Peyer's patch (tissue), 4 donors: ENCODE results near the gene CNTN5. TPM values are rescaled to one million over a fixed set of nuclear protein-coding genes. Genes with fewer than 3 reads are reported as not detected.

Experiments used
- DNase-seq, 3 donors: peaks; one replicate each; pipeline ENCODE4 v3.0.0-alpha.2; 2017 to 2019
- H3K27ac ChIP-seq, 4 donors: fragments of 200-600 bp; sonication (generic); one replicate each; pipeline ENCODE4 v1.5.1; 2016 to 2019
- H3K27me3 ChIP-seq, 2 donors: fragments of 200-600 bp; sonication (generic); one replicate each; pipeline ENCODE4 v1.5.1; 2019
- H3K36me3 ChIP-seq, 3 donors: fragments of 200-600 bp; sonication (generic); one replicate each; pipeline ENCODE4 v1.5.1; 2016 to 2019
- H3K4me1 ChIP-seq, 4 donors: fragments of 200-600 bp; sonication (generic); one replicate each; pipeline ENCODE4 v1.5.1; 2016 to 2019
- H3K4me3 ChIP-seq, 4 donors: fragments of 200-600 bp; sonication (generic); 1 replicate in 3 of 4; 2 replicates in 1 of 4; pipeline ENCODE4 v1.5.1; 2016 to 2019; ENCODE audit warnings: mild to moderate bottlenecking in 1 of 4
- H3K9me3 ChIP-seq, 4 donors: fragments of 200-600 bp; sonication (generic); one replicate each; pipeline ENCODE4 v1.5.1; 2016 to 2019; ENCODE audit warnings: mild to moderate bottlenecking in 1 of 4
- POLR2A ChIP-seq, 2 donors: fragments of 450-650 bp; IDR thresholded peaks; one replicate each; pipeline ENCODE4 v1.5.1; 2017; ENCODE audit warnings: antibody characterized with exemption in 2 of 2, mild to moderate bottlenecking in 2 of 2, moderate library complexity in 2 of 2
- total RNA-seq, 4 donors: library from RNA; depleted of rRNA; stranded (reverse); fragments of >200 nt; gene quantifications; one replicate each; pipeline ENCODE4 v1.1.0, GENCODE V29; 2016
- TF ChIP-seq, protein P1 (sequence below), 6 experiments: fragments of 450-650 bp in 4 of 6; fragments of 200-600 bp in 2 of 6; sonication (generic) in 1 of 6; IDR thresholded peaks; one replicate each; pipeline ENCODE4 v1.5.1; 2017 to 2019; ENCODE audit warnings: antibody characterized with exemption in 6 of 6, mild to moderate bottlenecking in 3 of 6, moderate library complexity in 1 of 6

The CNTN5 gene
- total RNA-seq, 4 donors from 2014 or later = not detected

DNA sequence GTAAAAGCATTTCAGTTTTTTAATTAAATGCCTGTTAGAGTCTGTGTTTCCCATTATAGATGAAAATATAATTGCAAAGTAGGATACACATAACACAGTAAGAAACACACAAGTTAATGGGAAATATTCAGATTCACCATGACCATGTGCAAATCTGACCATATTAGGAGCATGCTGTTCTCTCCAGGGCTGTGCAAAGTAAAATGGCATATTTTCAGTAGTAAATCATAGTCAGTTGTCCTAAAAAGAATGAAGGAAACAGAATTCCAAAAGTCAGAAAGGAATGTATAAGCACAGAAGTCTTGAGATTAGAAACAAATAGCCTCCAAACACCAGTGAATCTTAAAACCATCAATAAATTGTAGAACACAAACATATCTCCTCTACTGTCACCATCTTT, 44.4 kb downstream of the CNTN5 start:
- H3K4me1 ChIP-seq = no peaks in the 10 kb centered on the region
- no peak overlapping the region for H3K4me3 ChIP-seq
- no peaks in the 10 kb centered on the region for H3K27me3 ChIP-seq
- TF ChIP-seq POLR2A (IDR thresholded peaks at IDR 0.05) = no peak
- TF ChIP-seq, protein P1, sequence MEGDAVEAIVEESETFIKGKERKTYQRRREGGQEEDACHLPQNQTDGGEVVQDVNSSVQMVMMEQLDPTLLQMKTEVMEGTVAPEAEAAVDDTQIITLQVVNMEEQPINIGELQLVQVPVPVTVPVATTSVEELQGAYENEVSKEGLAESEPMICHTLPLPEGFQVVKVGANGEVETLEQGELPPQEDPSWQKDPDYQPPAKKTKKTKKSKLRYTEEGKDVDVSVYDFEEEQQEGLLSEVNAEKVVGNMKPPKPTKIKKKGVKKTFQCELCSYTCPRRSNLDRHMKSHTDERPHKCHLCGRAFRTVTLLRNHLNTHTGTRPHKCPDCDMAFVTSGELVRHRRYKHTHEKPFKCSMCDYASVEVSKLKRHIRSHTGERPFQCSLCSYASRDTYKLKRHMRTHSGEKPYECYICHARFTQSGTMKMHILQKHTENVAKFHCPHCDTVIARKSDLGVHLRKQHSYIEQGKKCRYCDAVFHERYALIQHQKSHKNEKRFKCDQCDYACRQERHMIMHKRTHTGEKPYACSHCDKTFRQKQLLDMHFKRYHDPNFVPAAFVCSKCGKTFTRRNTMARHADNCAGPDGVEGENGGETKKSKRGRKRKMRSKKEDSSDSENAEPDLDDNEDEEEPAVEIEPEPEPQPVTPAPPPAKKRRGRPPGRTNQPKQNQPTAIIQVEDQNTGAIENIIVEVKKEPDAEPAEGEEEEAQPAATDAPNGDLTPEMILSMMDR (IDR thresholded peaks at IDR 0.05) = no peak
- H3K27ac ChIP-seq = no peak overlapping the region
- H3K36me3 ChIP-seq = no peaks in the 10 kb centered on the region
- no peaks in the 10 kb centered on the region for H3K9me3 ChIP-seq
- no peak for DNase-seq

DNA sequence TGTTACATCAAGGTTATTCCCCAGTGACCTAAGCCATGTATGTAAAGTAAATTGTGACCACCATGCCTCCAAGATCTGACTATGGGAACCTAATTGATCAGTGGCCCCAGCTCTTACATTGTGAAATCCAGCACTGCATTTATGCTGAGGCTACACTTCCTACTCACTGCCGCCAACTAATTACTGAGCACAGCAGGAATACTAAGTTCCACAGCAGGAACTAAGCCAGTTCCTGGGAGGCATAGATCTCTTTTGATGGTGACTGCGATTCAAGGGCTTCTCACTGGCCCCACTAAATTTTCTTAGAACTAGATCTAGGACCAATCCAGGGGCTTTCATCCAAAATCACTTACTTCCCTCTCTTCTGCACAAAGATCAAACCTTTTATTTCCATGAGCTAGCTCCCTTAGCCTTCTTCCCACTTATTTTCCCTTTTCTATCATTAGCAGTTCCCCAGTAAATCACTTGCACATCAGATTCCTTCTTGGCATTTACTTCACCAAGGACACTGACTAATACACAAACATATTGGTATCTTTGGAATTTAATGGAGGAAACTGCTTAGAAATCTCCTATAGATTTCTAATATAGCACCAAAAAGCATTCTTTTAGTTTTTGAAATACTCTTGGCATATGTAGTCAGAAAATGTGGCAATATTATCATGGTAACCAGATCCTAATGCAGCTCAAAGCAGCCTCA, 46.0 kb downstream of the CNTN5 start:
- Histone ChIP-seq H3K4me1 (no peaks in the 10 kb centered on the region), H3K27me3 (no peaks in the 10 kb centered on the region), H3K27ac (no peak overlapping the region), H3K4me3 (no peak overlapping the region), H3K36me3 (no peaks in the 10 kb centered on the region), H3K9me3 (no peaks in the 10 kb centered on the region)
- DNase-seq = no peak
- no peak for TF ChIP-seq POLR2A (IDR thresholded peaks at IDR 0.05)
- TF ChIP-seq, protein P1 (IDR thresholded peaks at IDR 0.05) = no peak

DNA sequence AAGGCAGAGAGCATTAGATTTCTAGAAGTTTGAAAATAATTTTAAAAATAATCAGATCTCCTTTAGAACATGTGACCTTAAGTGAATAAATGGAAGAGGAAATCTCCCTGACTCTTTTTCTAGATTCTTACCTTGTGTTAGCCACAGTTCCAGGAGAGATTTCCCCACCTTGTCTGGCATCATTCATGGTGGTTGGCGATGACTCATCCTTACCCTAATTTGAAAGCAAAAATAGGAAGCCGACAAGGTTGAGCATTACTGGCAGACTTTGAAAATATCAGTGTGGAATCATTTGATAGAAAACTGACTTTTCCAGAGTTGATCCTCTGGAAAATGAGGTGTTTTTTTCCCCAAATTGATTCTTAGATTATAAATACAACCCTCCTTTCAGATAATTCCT, 48.1 kb downstream of the CNTN5 start:
- Histone ChIP-seq H3K27ac (no peak overlapping the region), H3K4me1 (no peaks in the 10 kb centered on the region), H3K9me3 (no peaks in the 10 kb centered on the region), H3K36me3 (no peaks in the 10 kb centered on the region), H3K27me3 (no peaks in the 10 kb centered on the region), H3K4me3 (no peak overlapping the region)
- no peak for TF ChIP-seq POLR2A (IDR thresholded peaks at IDR 0.05)
- TF ChIP-seq, protein P1 (IDR thresholded peaks at IDR 0.05) = no peak
- no peak for DNase-seq

DNA sequence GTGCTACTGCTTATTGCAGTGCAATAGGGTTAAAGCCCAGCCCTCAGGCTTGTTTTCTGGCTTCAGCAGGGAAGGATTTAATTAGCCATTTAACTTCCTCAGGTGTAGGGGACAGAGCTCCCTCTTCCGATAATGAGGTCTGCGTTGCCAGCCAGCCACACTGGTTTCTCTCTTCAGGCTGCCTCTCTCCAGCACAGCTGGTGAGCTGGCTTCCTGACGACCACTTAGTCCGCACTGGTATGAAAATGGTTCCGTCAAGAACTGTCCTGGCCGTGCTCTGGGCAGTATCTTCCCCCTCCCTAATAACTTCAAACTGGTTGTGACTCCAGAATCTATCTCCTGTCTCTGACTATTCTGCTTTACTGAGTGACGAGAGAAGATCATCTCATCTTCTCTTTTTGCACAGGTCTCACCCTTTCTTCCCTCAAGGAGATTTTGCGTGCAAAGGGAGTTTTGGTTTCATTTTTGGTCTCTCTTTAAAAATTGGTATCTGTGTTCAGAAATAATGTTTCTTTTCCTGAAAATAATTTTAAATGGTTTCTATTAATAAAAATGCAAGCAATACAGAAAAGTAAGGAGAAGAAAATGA, 49.2 kb downstream of the CNTN5 start:
- TF ChIP-seq, protein P1 (IDR thresholded peaks at IDR 0.05) = no peak
- TF ChIP-seq POLR2A (IDR thresholded peaks at IDR 0.05) = no peak
- DNase-seq = no peak
- H3K4me3 ChIP-seq = peak overlapping the region in 3 of 4 donors; percentile 22 to 50 (median 40)

DNA sequence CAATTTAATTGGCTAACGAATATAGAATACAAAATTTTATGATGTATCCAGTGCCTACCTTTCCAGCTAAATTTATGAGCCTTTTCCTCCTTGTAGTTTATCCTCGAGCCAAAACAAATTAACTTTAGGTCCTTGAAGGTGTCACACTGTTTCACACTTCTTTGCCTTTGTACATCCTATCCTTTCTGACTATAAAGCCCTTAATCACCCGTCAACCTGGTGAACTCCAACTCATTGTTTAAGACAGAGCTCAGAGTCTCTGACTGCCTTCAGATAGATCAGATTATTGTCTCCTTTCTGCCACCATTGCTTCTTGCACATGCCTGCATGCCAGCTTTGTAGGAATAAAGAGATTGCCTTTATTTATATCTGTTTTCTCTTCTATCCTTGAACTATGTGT, 58.8 kb downstream of the CNTN5 start:
- Histone ChIP-seq H3K27me3 (no peaks in the 10 kb centered on the region), H3K27ac (no peak overlapping the region), H3K4me3 (no peak overlapping the region), H3K9me3 (no peaks in the 10 kb centered on the region), H3K4me1 (no peaks in the 10 kb centered on the region), H3K36me3 (no peaks in the 10 kb centered on the region)
- TF ChIP-seq POLR2A (IDR thresholded peaks at IDR 0.05) = no peak
- no peak for DNase-seq

More for the DNA sequence above, 49.2 kb downstream of the CNTN5 start:
- no peaks in the 10 kb centered on the region for H3K36me3 ChIP-seq
- no peaks in the 10 kb centered on the region for H3K9me3 ChIP-seq
- H3K4me1 ChIP-seq = no peaks in the 10 kb centered on the region
- no peaks in the 10 kb centered on the region for H3K27me3 ChIP-seq
- H3K27ac ChIP-seq = no peak overlapping the region

DNA sequence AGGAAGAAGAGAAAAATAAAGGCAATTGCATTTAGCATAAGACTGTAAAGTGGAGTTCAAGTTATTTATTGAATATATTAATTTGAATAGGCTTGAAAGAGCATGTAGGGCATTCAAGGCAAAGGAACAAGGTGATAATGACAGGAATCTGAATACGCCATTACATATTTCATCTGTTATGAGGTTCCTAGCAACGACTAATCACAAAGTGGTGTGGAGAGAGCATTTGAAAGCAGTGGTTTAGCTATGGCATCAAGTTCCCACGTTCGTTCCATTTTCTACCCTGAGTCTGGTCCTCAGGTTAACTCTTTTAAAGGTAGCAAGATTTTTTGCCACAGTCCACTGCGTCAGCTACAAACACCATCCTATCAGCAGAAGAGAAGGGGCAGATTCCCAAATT, 59.4 kb downstream of the CNTN5 start:
- Histone ChIP-seq H3K27me3 (no peaks in the 10 kb centered on the region), H3K36me3 (no peaks in the 10 kb centered on the region), H3K4me3 (no peak overlapping the region), H3K4me1 (no peaks in the 10 kb centered on the region), H3K9me3 (no peaks in the 10 kb centered on the region), H3K27ac (no peak overlapping the region)
- no peak for TF ChIP-seq POLR2A (IDR thresholded peaks at IDR 0.05)
- TF ChIP-seq, protein P1 (IDR thresholded peaks at IDR 0.05) = no peak
- no peak for DNase-seq
